ENCODE data around the gene C12orf75. TPM values are rescaled to one million over a fixed set of nuclear protein-coding genes. Genes with fewer than 3 reads are reported as not detected.
"Not testable (repeated sequence)": the region's sequence is repeated elsewhere in the genome, so short reads cannot be mapped to it uniquely, and the experiment has no call there.

Gene C12orf75
- total RNA-seq, 2 donors from 2014 or later = 65.5 to 159 TPM

DNA sequence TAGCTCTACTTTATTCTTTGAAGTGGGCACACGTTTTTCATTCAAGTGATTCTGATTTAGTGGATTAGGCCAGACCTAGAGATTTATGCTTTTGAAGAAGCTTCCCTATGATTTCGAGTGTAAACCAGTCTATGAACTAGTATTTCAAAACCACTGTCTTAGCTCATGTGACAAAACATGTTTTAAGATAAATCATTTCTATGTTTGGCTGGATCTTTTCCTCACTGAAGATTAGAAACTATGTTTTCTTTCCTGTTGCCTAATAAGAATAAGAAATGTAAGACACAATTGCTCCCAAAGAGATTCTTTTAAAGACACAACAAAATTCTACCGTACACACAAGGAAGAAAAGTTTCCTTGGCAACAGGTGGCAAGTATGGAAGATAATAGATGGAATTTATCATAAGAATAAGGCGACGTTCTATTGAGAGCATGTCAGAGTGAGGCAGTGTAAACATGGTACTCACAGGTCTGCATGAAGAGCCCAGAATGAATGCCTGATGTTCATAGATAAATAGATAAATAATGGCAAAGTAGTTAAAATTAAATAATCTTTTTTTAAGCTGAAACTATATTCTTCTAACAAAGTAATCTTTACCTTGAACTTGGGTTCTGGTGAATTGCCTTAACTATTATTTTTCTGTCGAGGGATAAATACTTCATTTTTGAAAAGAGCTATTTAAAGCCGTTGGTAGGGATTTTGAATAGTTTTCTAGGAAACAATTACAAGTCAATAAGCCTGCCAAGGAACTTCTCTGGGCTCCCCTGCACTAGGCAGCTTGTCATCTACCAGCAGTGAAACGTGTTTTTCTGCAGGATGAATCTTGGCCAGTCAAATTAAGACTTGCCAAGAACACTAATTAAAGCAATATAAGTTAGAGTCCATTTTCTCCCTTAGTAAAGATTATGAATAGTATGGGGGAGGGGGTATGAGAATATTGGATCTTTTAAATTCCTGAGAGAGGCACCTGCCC is 34.1 kb upstream of the C12orf75 start:
- Mint-ChIP-seq H3K27me3 (no peaks in the 10 kb centered on the region), H3K4me1 (ENCODE audit: low read depth in 2 of 2) (no peaks in the 10 kb centered on the region), H3K27ac (no peak overlapping the region), H3K4me3 (no peak overlapping the region), H3K9me3 (peaks cover 13% of the 10 kb centered on the region), H3K36me3 (peaks cover 22% of the 10 kb centered on the region)
- ATAC-seq (no peak), DNase-seq (ENCODE audit: low spot score) (no peak)

DNA sequence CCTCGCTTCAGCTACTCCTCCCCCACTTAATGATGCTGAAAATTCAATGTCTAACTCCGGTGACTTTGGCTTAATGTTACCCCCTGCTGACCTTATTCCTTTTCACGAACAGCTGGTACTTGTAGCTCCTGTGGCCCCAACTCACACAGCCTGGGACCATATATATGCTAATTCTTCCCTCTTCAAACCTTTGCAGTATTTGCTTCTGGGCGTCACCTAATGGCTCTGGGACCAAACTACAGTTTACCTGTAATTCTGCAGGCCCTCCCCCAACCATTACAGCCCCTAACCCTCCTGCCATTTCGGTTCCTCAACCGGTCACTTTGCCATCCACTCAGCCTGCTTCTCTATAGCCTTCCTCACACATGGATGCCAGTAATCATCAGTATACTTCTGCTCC is 29.6 kb upstream of the C12orf75 start:
- peaks cover 27% of the 10 kb centered on the region for H3K36me3 Mint-ChIP-seq
- peaks cover 13% of the 10 kb centered on the region for H3K9me3 Mint-ChIP-seq
- H3K4me1 Mint-ChIP-seq (ENCODE audit: low read depth in 2 of 2) = no peaks in the 10 kb centered on the region
- no peak overlapping the region for H3K27ac Mint-ChIP-seq
- H3K4me3 Mint-ChIP-seq = no peak overlapping the region
- ATAC-seq = no peak
- no peaks in the 10 kb centered on the region for H3K27me3 Mint-ChIP-seq
- DNase-seq (ENCODE audit: low spot score) = no peak

DNA sequence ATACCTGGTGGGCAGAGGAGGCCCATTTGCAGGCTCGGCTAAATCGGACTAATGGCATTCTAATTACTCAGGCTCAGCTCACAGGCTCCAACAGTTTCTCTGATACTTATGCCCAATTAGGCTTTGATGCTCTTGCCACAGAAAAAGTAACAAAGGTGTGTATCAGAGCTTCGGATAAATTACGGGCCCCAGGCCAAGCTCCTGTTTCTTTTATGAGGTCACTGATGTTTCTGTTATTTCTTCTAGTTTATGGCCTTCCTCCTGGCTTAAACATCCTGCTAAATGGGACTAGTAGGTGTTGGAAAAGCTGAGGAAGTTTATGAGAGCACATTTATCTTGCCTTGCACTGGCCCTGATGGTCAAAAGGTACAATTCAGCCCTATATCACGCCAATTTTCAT is 28.8 kb upstream of the C12orf75 start:
- no peak for DNase-seq (ENCODE audit: low spot score)
- Mint-ChIP-seq H3K36me3 (peaks cover 27% of the 10 kb centered on the region), H3K4me1 (ENCODE audit: low read depth in 2 of 2) (no peaks in the 10 kb centered on the region), H3K4me3 (no peak overlapping the region), H3K27me3 (no peaks in the 10 kb centered on the region), H3K27ac (no peak overlapping the region), H3K9me3 (peaks cover 13% of the 10 kb centered on the region)
- no peak for ATAC-seq

DNA sequence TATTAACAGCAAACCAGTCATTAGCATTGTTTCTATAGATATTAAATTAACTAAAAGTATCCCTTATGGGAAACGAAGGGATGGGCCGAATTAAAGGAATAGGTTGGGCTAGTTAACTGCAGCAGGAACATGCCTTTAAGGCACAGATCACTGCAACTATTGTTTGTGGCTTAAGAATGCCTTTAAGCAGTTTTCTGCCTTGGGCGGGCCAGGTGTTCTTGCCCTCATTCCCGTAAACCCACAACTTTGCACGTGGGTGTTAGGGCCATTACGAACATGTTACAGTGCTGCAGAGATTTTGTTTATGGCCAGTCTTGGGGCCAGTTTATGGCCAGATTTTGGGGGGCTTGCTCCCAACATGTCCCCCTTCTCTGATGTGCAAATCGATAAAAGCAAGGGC is 27.5 kb upstream of the C12orf75 start:
- H3K27ac Mint-ChIP-seq; H3K9me3 Mint-ChIP-seq; H3K4me3 Mint-ChIP-seq; H3K27me3 Mint-ChIP-seq; ATAC-seq; DNase-seq (ENCODE audit: low spot score); H3K4me1 Mint-ChIP-seq (ENCODE audit: low read depth in 2 of 2): not testable (repeated sequence)
- H3K36me3 Mint-ChIP-seq = peaks cover 23% of the 10 kb centered on the region

DNA sequence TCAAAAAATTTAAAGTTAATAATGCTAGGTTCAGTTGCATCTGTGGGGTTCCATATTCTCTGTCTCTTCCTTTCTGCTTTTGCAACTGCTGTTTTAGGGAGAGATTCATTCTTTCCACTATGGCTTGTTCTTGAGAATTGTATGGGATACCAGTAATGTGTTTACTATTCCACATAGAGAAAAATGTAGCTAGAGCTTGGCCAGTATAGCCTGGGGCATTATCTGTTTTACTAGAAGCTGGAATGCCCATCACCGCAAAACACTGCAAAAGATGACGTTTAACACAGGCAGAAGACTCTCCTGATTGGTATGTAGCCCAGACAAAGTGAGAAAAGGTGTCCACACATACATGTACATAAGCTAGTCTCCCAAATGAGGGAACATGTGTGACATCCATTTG is 25.9 kb upstream of the C12orf75 start:
- not testable (repeated sequence) for DNase-seq (ENCODE audit: low spot score); H3K27me3 Mint-ChIP-seq; H3K9me3 Mint-ChIP-seq; ATAC-seq; H3K4me1 Mint-ChIP-seq (ENCODE audit: low read depth in 2 of 2); H3K4me3 Mint-ChIP-seq; H3K27ac Mint-ChIP-seq
- H3K36me3 Mint-ChIP-seq = peaks cover 20% of the 10 kb centered on the region

DNA sequence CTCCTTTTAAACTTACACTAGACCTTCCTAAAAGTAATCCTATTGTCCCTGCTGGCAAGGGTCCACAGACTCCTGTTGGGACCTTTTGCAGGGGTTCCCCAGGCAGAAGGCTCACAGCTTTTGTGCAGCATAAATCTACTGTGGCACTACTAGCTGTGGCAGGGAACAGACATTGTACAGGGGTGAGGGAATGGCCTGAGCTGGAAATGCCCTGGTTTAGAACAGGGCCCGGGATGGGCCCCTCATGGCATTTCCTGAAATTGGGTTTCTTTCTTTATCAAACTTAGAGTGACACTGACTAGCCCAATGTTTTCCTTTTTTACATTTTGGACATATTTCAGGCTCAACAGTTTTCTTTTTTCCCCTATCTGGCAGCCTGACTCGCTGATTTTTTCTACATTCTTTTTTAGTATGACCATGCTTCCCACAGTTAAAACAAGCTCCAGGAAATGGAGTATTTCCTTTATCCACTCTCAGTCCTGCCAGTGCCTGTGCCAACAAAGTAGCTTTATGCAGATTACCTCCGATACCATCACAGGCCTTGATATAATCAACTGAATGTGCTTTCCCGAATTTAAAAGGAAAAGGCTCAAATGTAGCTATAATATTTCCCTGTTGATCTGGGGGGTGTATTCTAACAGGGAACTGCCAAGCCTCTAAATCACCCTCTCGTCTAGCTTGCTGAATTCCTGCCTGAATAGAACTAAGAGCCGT is 22.7 kb upstream of the C12orf75 start:
- not testable (repeated sequence) for ATAC-seq; H3K27me3 Mint-ChIP-seq; H3K36me3 Mint-ChIP-seq; H3K27ac Mint-ChIP-seq; H3K4me3 Mint-ChIP-seq; DNase-seq (ENCODE audit: low spot score); H3K9me3 Mint-ChIP-seq; H3K4me1 Mint-ChIP-seq (ENCODE audit: low read depth in 2 of 2)

DNA sequence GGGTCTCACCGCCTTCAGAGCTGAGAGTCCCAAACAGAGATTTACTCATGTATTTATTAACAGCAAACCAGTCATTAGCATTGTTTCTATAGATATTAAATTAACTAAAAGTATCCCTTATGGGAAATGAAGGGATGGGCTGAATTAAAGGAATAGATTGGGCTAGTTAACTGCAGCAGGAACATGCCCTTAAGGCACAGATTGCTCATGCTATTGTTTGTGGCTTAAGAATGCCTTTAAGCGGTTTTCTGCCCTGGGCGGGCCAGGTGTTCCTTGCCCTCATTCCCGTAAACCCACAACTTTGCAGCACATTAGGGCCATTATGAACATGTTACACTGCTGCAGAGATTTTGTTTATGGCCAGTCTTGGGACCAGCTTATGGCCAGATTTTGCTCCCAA is 21.7 kb upstream of the C12orf75 start:
- not testable (repeated sequence) for H3K27me3 Mint-ChIP-seq; H3K4me3 Mint-ChIP-seq; H3K36me3 Mint-ChIP-seq; DNase-seq (ENCODE audit: low spot score); H3K27ac Mint-ChIP-seq; H3K9me3 Mint-ChIP-seq; ATAC-seq; H3K4me1 Mint-ChIP-seq (ENCODE audit: low read depth in 2 of 2)

DNA sequence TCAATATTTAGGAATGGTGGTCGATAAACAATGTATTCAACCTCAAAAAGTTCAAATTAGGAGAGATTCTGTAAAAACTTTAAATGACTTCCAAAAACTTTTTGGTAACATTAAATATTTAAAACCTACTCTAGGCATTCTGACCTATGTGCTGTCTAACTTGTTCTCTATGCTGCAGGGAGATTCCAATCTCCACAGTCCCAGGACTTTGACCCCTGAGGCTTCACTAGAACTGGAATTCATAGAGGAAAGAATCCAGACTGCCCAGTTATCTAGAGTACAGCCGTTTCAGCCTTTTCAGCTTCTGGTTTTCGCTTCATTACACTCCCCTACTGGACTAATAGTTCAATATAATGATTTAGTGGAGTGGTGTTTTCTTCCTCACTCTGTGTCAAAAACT is 21.1 kb upstream of the C12orf75 start:
- peaks cover 12% of the 10 kb centered on the region for H3K36me3 Mint-ChIP-seq
- not testable (repeated sequence) for DNase-seq (ENCODE audit: low spot score); H3K27ac Mint-ChIP-seq; H3K9me3 Mint-ChIP-seq; H3K4me1 Mint-ChIP-seq (ENCODE audit: low read depth in 2 of 2); H3K4me3 Mint-ChIP-seq; ATAC-seq; H3K27me3 Mint-ChIP-seq

DNA sequence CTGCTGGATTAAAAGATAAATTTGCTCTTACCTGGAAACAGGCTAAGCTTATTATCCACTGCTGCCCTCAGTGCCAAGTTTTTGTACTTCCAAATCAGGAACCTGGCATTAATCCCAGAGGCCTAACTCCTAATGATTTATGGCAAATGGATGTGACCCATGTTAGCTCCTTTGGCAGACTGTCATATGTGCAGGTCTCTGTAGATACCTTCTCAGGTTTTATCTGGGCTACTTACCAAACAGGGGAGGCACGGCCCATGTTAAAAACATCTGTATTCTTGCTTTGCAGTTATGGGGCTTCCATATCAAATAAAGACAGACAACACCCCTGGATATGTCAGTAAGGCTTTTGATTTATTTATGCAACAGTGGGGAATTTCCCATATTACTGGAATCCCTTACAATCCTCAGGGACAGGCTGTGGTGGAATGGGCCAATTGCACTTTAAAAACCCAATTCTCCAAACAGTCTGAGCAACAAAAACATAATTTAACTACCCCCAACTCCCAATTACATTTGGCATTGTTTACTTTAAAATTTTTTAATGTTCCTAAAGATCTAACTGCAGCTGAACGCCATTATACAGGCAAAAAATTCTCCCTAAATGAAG is 19.9 kb upstream of the C12orf75 start:
- H3K4me3 Mint-ChIP-seq; H3K27ac Mint-ChIP-seq; DNase-seq (ENCODE audit: low spot score); H3K9me3 Mint-ChIP-seq; H3K4me1 Mint-ChIP-seq (ENCODE audit: low read depth in 2 of 2); ATAC-seq; H3K27me3 Mint-ChIP-seq: not testable (repeated sequence)
- H3K36me3 Mint-ChIP-seq = peaks cover 10% of the 10 kb centered on the region

DNA sequence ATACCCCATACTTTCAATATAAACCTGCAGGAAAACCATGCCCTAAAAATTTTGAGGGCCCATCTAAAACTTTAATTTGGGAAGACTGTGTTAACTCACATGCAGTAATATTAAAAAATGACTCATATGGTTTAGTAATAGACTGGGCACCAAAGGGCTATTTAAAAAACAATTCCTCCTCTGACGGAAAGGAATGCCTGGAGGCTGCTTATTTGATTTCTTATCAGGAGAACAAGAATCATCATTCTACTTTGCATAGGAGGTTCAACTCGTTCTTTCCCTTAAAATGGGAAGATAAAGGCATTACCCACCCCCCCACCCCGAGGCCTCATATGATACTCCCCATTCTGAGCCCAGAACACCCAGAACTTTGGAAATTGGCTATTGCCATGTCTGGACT is 18.6 kb upstream of the C12orf75 start:
- not testable (repeated sequence) for H3K27me3 Mint-ChIP-seq; H3K4me1 Mint-ChIP-seq (ENCODE audit: low read depth in 2 of 2); DNase-seq (ENCODE audit: low spot score); H3K4me3 Mint-ChIP-seq; ATAC-seq; H3K9me3 Mint-ChIP-seq; H3K27ac Mint-ChIP-seq
- H3K36me3 Mint-ChIP-seq = peaks cover 10% of the 10 kb centered on the region

DNA sequence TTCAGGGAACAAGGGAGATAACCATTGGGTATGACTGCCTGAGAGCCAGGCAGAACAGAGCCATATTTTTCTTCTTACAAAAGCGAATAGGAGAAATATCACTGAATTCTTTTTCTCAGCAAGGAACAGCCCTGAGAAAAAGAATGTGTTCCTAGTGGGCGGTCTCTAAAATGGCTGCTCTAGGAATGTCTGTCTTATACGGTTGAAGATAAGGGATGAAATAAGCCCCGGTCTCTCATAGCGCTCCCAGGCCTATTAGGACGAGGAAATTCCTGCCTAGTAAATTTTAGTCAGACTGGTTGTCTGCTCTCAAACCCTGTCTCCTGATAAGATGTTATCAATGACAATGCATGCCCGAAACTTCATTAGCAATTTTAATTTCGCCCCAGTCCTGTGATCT is 16.7 kb upstream of the C12orf75 start:
- peaks cover 10% of the 10 kb centered on the region for H3K36me3 Mint-ChIP-seq

DNA sequence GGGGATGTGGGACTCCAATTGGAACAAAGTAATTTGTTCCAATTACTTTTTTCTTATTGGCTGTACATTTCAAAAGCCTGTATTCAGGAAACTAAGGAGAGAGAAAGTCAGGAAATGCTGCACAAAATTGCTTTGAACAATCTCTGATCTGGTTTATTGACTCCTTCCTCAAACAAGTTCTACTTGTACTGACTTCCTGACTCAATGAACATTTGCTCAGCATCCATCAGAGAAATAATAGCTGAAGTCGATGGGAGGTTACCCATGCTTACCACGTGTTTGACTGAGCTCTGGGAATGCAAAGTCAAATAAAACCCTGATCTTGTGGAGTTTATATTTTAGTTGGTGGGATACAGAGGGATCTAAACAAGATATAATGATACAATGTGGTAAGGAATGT is 15.4 kb upstream of the C12orf75 start:
- Mint-ChIP-seq H3K27me3 (no peaks in the 10 kb centered on the region), H3K27ac (peak overlapping the region in 1 of 2 donors; percentile 63), H3K4me1 (ENCODE audit: low read depth in 2 of 2) (peaks cover 10% of the 10 kb centered on the region in 2 donors), H3K4me3 (no peak overlapping the region), H3K36me3 (peaks cover 10% of the 10 kb centered on the region), H3K9me3 (no peaks in the 10 kb centered on the region)
- ATAC-seq (no peak), DNase-seq (ENCODE audit: low spot score) (no peak)

More for the DNA sequence above, 16.7 kb upstream of the C12orf75 start:
- not testable (repeated sequence) for ATAC-seq; H3K4me1 Mint-ChIP-seq (ENCODE audit: low read depth in 2 of 2); H3K27me3 Mint-ChIP-seq; DNase-seq (ENCODE audit: low spot score); H3K27ac Mint-ChIP-seq; H3K9me3 Mint-ChIP-seq; H3K4me3 Mint-ChIP-seq

DNA sequence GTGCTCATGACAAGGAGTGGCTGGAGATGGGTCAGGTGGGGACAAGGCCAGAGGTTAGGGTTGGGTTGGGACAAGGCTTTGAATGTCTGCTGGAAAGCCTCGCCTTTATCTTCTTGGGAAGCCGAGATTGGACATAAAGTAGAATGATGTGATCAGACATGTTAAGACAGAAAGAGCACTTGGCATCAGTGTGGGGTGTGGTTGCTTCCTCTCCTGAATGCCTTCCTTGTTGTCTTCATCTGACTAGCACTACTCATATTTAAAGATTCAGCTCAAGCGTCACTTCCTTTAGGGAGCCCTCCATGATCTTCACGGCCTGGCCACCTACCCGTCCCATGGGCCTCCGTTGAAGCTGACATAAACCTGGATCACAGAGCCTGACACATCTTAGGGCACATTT is 14.8 kb upstream of the C12orf75 start:
- H3K4me3 Mint-ChIP-seq = no peak overlapping the region
- H3K27me3 Mint-ChIP-seq = no peaks in the 10 kb centered on the region
- H3K4me1 Mint-ChIP-seq (ENCODE audit: low read depth in 2 of 2) = peaks cover 10% of the 10 kb centered on the region in 2 donors
- ATAC-seq = no peak
- H3K9me3 Mint-ChIP-seq = no peaks in the 10 kb centered on the region
- DNase-seq (ENCODE audit: low spot score) = no peak
- peak overlapping the region in 1 of 2 donors; percentile 63 for H3K27ac Mint-ChIP-seq
- H3K36me3 Mint-ChIP-seq = peaks cover 10% of the 10 kb centered on the region
